ENCODE measurements around the gene CHAD. TPM values are rescaled to one million over a fixed set of nuclear protein-coding genes. Genes with fewer than 3 reads are reported as not detected.
A peak's percentile ranks its signal among the peaks of the same experiment; 100 is the strongest.

Gene CHAD
- total RNA-seq (not detected), total RNA-seq (0 to 0.34 (median 0) reads per million in 172 experiments)
- polyA plus RNA-seq (2013, experiment 1 of 2): 0.45 TPM
- 0.38 TPM for polyA plus RNA-seq (2013, experiment 2 of 2)

DNA sequence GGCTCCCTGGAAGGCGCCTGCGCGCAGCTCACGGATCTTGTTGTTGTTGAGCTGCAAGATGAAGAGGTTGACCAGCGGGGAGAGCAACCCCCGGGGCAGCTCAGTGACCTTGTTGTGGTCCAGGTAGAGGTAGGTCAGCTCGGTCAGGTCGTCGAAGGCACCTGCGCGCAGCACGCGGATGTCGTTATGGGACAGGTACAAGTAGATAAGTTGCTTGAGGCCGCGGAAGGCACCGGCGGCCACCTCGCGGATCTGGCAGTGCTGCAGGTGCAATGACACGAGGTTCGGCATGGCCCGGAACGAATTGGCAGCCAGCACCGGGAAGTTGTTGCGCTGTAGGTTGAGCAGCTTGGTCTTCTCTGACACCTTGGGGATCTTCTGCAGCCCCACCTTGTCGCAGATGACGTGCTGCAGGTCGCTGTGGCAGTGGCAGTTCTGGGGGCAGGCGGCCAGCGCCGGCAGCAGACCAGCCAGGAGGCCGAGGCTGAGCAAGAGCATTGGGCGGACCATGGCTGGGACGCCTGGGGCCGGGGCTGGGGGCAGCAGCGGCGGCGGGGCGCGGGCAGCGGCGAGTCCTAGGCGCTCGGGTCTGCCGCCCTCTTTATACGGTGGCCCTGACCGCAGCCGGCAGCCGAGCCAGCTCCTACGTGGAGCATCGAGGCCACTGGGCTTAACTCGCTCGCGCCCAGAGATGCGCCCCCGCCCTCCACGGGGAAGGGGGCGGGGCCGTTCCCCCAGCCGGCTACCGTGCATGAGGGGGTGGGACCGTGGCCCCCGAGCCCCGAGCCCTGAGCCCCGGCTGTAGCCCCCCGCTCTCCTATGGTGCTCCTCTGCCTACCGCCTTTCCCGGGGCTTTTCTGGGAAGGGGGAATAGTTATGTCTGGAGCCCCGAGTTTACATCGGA lies at the start of gene CHAD:
CHAD (minus strand) TSS at position 577 of the 904 bp plus-strand sequence; CDS start at position 510, 67 bp downstream.
- peaks cover 9% of the 10 kb centered on the region for H3K4me1 Mint-ChIP-seq (ENCODE audit: low read depth)
- H3K4me3 Mint-ChIP-seq: no peak within 1 kb of the TSS
- H3K27ac ChIP-seq (ENCODE audit: low read depth in 1 of 2, low read length in 2 of 2): no peak within 1 kb of the TSS
- peaks cover 27% of the 10 kb centered on the region for H3K4me1 ChIP-seq (ENCODE audit: insufficient read depth, low read length)
- intact Hi-C loops (cut with DNase I, micrococcal nuclease): no loop called here
- no peaks in the 10 kb centered on the region for H3K36me3 Mint-ChIP-seq (ENCODE audit: low read depth)
- H3K27me3 ChIP-seq (ENCODE audit: control insufficient read depth in 1 of 2, insufficient read depth in 2 of 2, low read length in 2 of 2): peaks cover 22 to 26% of the 10 kb centered on the region in 2 experiments
- CTCF ChIA-PET: interaction anchor here (1.2 kb wide), 1 partner anchor 71 kb away, joined by 3 read pairs; the partner anchor contains the start of gene LRRC59
- peak; percentile 44 for ATAC-seq (ENCODE audit: poor library complexity)
- peaks cover 0 to 18% of the 10 kb centered on the region in 2 experiments for H3K9me3 ChIP-seq (ENCODE audit: control insufficient read depth in 1 of 2, insufficient read depth in 1 of 2, low read length in 2 of 2)
- no peak within 1 kb of the TSS for H3K27ac Mint-ChIP-seq
- POLR2A ChIA-PET: no interaction called here
- H3K4me3 ChIP-seq (ENCODE audit: low read length): peak within 1 kb of the TSS; percentile 22
- TF ChIP-seq CTCF (IDR thresholded peaks at IDR 0.05): no peak
- peak in 1 of 14 experiments; percentile 26 for DNase-seq
- H3K27me3 Mint-ChIP-seq: peaks cover 35% of the 10 kb centered on the region
- H3K36me3 ChIP-seq (ENCODE audit: insufficient read depth, low read length): no peaks in the 10 kb centered on the region
- no peaks in the 10 kb centered on the region for H3K9me3 Mint-ChIP-seq

DNA sequence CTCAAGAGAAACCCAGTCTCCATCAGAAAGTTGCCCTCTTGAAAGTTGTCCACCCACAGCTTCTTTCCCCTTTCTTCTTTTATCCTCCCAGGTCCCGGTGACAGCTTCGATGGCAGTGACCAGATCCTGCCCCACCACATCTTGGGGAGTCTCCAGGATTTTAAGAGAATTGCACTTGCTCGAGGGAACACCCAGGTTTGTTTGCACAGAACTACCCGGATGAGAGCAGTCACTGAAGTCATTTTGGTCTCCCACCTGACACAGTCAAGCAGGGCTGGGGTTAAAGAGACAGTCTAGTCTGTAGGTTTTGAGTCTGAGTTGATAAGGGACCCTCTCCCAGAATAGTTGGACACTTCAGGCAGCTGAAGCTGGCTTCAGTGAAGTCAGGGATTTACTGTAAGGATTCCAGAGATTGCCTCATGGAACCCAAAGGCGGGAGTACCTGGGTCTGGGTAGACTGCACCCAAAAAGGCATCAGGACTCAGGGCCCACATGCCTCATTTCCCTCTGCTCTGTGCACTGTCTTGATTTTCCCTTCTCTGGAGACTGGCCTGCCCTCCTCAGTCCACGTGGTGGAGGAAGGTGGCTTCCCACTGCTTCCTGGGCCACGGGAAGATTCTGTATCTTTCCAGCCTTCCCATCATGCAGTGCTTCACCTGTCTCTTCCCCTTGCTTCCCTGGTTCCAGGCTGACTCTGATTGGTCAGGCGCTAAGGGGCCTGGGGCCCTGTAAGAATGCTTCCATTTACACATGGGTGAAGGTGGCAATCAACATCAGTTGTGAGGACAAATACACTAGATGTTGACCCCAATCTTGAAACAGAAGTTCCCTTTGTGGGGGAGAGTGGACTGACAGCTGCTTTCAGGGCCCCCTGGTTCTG lies 49.1 kb upstream of the CHAD start:
- Histone ChIP-seq H3K4me3 (ENCODE audit: low read length) (no peak overlapping the region), H3K36me3 (ENCODE audit: insufficient read depth, low read length) (no peaks in the 10 kb centered on the region), H3K9me3 (ENCODE audit: control insufficient read depth in 1 of 2, insufficient read depth in 1 of 2, low read length in 2 of 2) (no peaks in the 10 kb centered on the region), H3K27ac (ENCODE audit: low read depth in 1 of 2, low read length in 2 of 2) (no peak overlapping the region), H3K27me3 (ENCODE audit: control insufficient read depth in 1 of 2, insufficient read depth in 2 of 2, low read length in 2 of 2) (no peaks in the 10 kb centered on the region), H3K4me1 (ENCODE audit: insufficient read depth, low read length) (peaks cover 9% of the 10 kb centered on the region)
- Mint-ChIP-seq H3K4me3 (no peak overlapping the region), H3K36me3 (ENCODE audit: low read depth) (no peaks in the 10 kb centered on the region), H3K4me1 (ENCODE audit: low read depth) (peaks cover 8% of the 10 kb centered on the region), H3K9me3 (no peaks in the 10 kb centered on the region), H3K27ac (no peak overlapping the region), H3K27me3 (no peaks in the 10 kb centered on the region)
- intact Hi-C loops (cut with DNase I, micrococcal nuclease): no loop called here
- no peak for DNase-seq
- ATAC-seq (ENCODE audit: poor library complexity): no peak
- POLR2A ChIA-PET: interaction anchor here (0.5 kb wide), 1 partner anchor 678 kb away, joined by 3 read pairs; no protein-coding TSS in a partner anchor
- TF ChIP-seq CTCF (IDR thresholded peaks at IDR 0.05): no peak
- CTCF ChIA-PET: no interaction called here

- ATAC-seq (ENCODE audit: poor library complexity) (no peak), DNase-seq (no peak)
- CTCF ChIA-PET: no interaction called here
- Mint-ChIP-seq H3K4me1 (ENCODE audit: low read depth) (peaks cover 8% of the 10 kb centered on the region), H3K36me3 (ENCODE audit: low read depth) (no peaks in the 10 kb centered on the region), H3K27me3 (no peaks in the 10 kb centered on the region), H3K27ac (no peak overlapping the region), H3K9me3 (no peaks in the 10 kb centered on the region), H3K4me3 (no peak overlapping the region)
- H3K9me3 ChIP-seq (ENCODE audit: control insufficient read depth in 1 of 2, insufficient read depth in 1 of 2, low read length in 2 of 2): no peaks in the 10 kb centered on the region
- peaks cover 9% of the 10 kb centered on the region for H3K4me1 ChIP-seq (ENCODE audit: insufficient read depth, low read length)
- no peak for TF ChIP-seq CTCF (IDR thresholded peaks at IDR 0.05)
- intact Hi-C loops (cut with DNase I, micrococcal nuclease): no loop called here
- H3K36me3 ChIP-seq (ENCODE audit: insufficient read depth, low read length): no peaks in the 10 kb centered on the region
- H3K27me3 ChIP-seq (ENCODE audit: control insufficient read depth in 1 of 2, insufficient read depth in 2 of 2, low read length in 2 of 2): no peaks in the 10 kb centered on the region
- no peak overlapping the region for H3K4me3 ChIP-seq (ENCODE audit: low read length)
- POLR2A ChIA-PET: interaction anchor here (0.5 kb wide), 1 partner anchor 679 kb away, joined by 3 read pairs; no protein-coding TSS in a partner anchor
- H3K27ac ChIP-seq (ENCODE audit: low read depth in 1 of 2, low read length in 2 of 2): no peak overlapping the region
Measured at GRCh38 chr17:50517011-50517410, 48.3 kb upstream of the CHAD start.

Data from CD4-positive, alpha-beta T cell (primary cell).